H1 (cell line): ENCODE results near the gene DSTN.

Experiments
- CTCF ChIP-seq, 3 experiments: IDR thresholded peaks; 1 replicate in 2 of 3; 2 replicates in 1 of 3; pipeline versions ENCODE4 v1.5.1 to v1.6.1; 2011; ENCODE audit warnings: low read length in 3 of 3, mild to moderate bottlenecking in 3 of 3, inconsistent platforms in 2 of 3, low read depth in 1 of 3, moderate library complexity in 1 of 3; ENCODE audit not compliant: insufficient read depth in 1 of 3; ENCODE audit errors: control extremely low read depth in 1 of 3
- HDAC2 ChIP-seq, 2 experiments: fragments of 300-600 bp in 1 of 2; sonication (generic) in 1 of 2; IDR thresholded peaks; 2 replicates each; pipeline ENCODE4 v1.6.1; 2011 to 2012; ENCODE audit warnings: low read depth in 2 of 2, low read length in 2 of 2, mild to moderate bottlenecking in 2 of 2, moderate library complexity in 2 of 2, borderline replicate concordance in 1 of 2, inconsistent platforms in 1 of 2
- MAX ChIP-seq: IDR thresholded peaks from 2 replicates; pipeline ENCODE4 v1.6.1; 2012; ENCODE audit warnings: inconsistent platforms
- PHF8 ChIP-seq: fragments of 200-600 bp; sonication (generic); conservative IDR thresholded peaks from 2 replicates; pipeline ENCODE4 v1.7.1; 2012; ENCODE audit warnings: low read depth, mild to moderate bottlenecking, inconsistent platforms, low read length, moderate library complexity
- POLR2A ChIP-seq, 2 experiments: IDR thresholded peaks; 1 replicate in 1 of 2; 2 replicates in 1 of 2; pipeline ENCODE4 v1.6.1; 2011; ENCODE audit warnings: low read depth in 2 of 2, low read length in 2 of 2, mild to moderate bottlenecking in 2 of 2; ENCODE audit errors: control extremely low read depth in 1 of 2
- POLR2AphosphoS5 ChIP-seq: IDR thresholded peaks from 2 replicates; pipeline ENCODE4 v1.6.1; 2011; ENCODE audit warnings: low read depth, low read length
- RBBP5 ChIP-seq: IDR thresholded peaks from 2 replicates; pipeline ENCODE4 v1.7.1; 2012; ENCODE audit warnings: low read depth, mild to moderate bottlenecking, inconsistent platforms, low read length, moderate library complexity, borderline replicate concordance
- RXRA ChIP-seq: IDR thresholded peaks from 2 replicates; pipeline ENCODE4 v1.6.1; 2011; ENCODE audit warnings: low read depth, mild to moderate bottlenecking, low read length, moderate library complexity; ENCODE audit not compliant: insufficient read depth
- SIN3A ChIP-seq, 2 experiments: IDR thresholded peaks in 1 of 2; conservative IDR thresholded peaks in 1 of 2; 2 replicates each; pipeline ENCODE4 v1.6.1; 2011 to 2012; ENCODE audit warnings: low read length in 2 of 2, improper control_type of control experiment in 1 of 2, low read depth in 1 of 2, mild to moderate bottlenecking in 1 of 2
- SRF ChIP-seq: IDR thresholded peaks from 2 replicates; pipeline ENCODE4 v1.6.1; 2011; ENCODE audit warnings: mild to moderate bottlenecking, low read depth, low read length, moderate library complexity
- SUZ12 ChIP-seq: fragments of 200-600 bp; sonication (generic); IDR thresholded peaks from 2 replicates; pipeline ENCODE4 v1.6.1; 2012; ENCODE audit warnings: mild to moderate bottlenecking, inconsistent platforms, low read length, moderate library complexity, mixed read lengths
- TBP ChIP-seq: IDR thresholded peaks from 2 replicates; pipeline ENCODE4 v1.6.1; 2011; ENCODE audit warnings: low read depth, low read length, improper control_type of control experiment
- TEAD4 ChIP-seq: IDR thresholded peaks from 2 replicates; pipeline ENCODE4 v1.6.1; 2012; ENCODE audit warnings: low read depth, low read length, inconsistent platforms, mixed read lengths

- TF ChIP-seq PHF8, result no peak
- TF ChIP-seq CTCF (IDR thresholded peaks at IDR 0.05; ENCODE audit: control extremely low read depth in 1 of 3, insufficient read depth in 1 of 3, low read depth in 1 of 3, low read length in 3 of 3), result no peak
- no peak for TF ChIP-seq SRF
- TF ChIP-seq TBP, result no peak
- TF ChIP-seq MAX, result no peak
- no peak for TF ChIP-seq TEAD4
- no peak for TF ChIP-seq POLR2A (IDR thresholded peaks at IDR 0.05; ENCODE audit: control extremely low read depth in 1 of 2, low read depth in 2 of 2, low read length in 2 of 2)
- TF ChIP-seq SIN3A (conservative IDR thresholded peaks at IDR 0.05 in 1 of 2, IDR thresholded peaks at IDR 0.05 in 1 of 2; ENCODE audit: low read depth in 1 of 2, low read length in 2 of 2), result no peak
- TF ChIP-seq RXRA, result no peak
- TF ChIP-seq HDAC2 (IDR thresholded peaks at IDR 0.05; ENCODE audit: borderline replicate concordance in 1 of 2, low read depth in 2 of 2, low read length in 2 of 2), result no peak
- TF ChIP-seq POLR2AphosphoS5, result no peak
- no peak for TF ChIP-seq RBBP5
- no peak for TF ChIP-seq SUZ12
Observed at GRCh38 chr20:17657079-17657825, 87.4 kb downstream of the DSTN start.
